GM18505 (cell line): Measurements from ENCODE around the gene RRBP1.

Experiments
- ATAC-seq: cut with Tn5 transposase; IDR thresholded peaks from one replicate; pipeline ENCODE4 v1.9.1; 2021; ENCODE audit not compliant: unreplicated experiment
- POLR2A ChIP-seq: IDR thresholded peaks from 4 replicates; pipeline ENCODE4 v1.6.1; 2011; ENCODE audit warnings: borderline replicate concordance; ENCODE audit not compliant: insufficient read depth, insufficient read length; ENCODE audit errors: extremely low read depth

RRBP1 gene

DNA sequence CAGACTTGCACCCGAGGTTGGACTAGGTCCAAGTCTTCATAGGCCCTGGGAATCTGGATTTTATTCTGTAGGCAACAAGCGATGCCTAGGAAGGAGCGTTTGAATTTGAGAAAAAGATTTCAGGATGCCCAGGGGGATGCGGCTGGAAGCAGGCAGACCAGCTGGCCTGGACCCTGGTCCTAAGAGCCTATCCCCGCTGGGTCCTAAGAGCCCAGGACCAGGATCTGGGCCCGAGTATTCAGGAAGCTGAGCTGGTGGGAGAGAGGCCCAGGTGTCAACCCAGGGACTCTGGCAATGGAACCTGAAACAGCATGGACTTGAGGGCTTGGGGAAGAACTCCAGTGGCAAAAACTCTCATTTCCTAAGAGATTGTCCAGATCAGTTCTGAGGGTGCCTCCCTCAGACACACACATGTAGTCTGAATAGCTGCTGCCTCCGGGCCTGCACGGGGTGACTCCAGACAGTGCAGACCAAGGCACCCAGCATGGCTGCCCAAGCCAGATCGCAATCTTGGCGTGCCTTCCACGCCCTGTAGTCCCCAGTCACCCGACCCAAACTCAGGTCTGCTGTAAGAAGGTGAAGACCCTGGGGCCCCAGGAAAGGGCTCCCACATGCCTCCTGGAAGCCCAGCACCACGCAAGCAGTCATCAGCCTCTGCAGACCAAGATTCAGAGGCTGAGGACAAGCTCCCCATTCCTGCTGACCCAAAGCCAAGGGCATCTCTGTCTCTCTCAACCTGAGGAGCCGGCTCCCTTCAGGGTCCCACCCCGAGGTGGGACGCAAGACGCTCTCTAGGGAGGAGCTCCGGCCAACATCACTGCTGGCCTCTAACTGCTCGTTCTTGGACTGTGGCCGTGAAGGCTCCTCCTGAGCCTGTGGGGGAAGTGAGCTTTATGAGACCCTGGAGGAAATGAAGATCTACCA, 34.4 kb downstream of the RRBP1 start:
- no peak for ATAC-seq
- no peak for TF ChIP-seq POLR2A

DNA sequence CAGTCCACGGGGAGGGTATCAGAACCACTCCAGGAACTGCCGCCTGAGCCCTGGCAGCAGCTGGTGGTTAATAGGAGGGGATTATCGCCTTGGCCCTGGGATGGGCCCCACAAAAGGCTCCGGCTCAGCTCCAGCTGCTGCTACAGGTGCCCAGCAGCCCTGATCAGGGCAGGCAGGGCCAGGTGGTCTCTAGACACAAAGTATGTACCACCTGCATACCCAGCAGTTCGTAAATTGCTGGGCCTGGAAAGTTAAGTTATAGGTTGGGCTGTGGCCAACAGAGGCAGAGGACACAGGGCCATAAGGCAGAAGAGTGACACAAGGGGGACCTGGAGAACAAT, 35.1 kb downstream of the RRBP1 start:
- no peak for ATAC-seq

DNA sequence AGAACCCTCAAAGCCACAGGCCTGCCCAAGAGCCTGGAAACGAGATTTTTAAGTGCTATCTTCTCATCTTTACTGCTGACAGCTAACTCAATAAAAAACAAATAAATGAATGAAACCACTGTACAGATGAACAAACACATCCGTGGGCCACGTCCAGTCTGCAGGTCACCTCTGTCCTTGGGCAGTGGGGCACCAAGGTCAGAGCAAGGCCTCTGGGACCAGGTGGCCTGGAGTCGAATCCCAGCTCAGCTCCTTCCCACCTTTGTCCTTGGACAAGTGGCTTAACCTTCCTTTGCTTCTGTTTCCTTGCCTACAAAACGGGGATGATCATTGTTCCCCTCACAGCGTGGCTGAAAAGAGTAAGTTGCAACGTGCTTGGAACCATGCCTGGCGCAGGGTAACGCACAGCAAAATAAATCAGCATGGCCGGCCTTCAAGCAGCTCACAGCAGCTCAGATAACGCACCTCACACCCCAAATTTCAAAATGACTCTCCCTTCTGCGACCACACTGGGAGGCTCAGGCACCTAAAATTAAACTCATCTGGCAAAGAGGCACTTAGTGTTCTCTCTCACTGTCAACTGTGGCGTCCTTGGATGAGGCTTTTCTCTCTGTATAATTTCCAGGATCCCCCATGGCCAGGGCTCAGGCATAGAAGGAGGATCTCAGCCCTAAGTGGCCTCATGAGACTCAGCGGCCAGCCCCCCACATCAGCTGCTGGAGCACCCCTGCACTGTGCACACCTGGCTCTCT, 35.7 kb downstream of the RRBP1 start:
- no peak for ATAC-seq
- no peak for TF ChIP-seq POLR2A

More for the DNA sequence above, 35.1 kb downstream of the RRBP1 start:
- TF ChIP-seq POLR2A: no peak

DNA sequence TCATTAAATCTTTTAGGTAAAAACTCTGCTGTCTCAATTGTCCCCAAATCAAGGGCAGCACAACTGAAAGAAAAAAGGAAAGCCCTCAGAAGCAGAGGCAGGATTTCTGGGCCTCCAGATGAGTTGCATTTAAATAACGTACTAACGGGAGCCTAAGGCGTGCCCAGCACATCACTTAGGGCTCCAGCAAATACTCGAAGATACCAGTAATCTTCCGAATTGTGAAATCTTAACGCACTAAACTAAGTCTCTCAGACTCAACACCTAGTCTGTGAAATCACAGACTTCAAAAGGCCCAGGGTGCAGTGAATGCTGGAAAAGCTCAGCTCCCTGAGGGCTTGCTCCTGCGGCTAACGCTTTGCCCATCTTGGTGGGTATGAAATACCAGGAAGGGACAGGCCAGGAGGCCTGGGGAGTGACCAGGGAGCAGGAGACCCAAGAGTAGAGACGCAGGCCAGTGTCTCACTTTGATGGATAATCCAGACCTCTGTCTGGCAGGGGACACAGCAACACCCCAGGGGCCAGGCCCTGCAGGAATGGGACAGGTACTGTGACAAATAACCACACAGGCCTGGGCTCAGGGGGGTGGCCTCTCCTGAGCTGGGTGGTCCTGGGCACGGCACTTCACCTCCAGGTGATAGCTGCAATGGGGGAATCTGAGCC, 36.4 kb downstream of the RRBP1 start:
- TF ChIP-seq POLR2A: no peak
- no peak for ATAC-seq

DNA sequence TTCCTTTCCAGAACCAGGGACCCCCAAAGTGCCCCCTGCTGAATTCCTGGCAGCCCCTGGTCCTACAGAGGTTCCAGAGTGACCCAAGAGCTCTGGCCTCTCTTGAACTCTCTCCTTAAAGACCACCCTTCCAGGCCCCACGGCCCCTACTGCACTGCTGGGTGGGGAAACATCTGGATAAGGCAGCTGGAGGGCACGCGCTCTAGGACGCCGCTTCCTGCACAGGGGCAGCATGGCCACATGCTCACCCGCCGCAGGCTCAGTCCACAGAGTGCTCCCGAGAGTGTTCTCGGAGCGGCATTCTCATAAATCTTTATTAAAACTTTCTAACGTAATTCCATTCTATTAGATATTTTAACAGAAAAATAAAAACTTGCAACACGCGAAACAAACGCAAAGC, 37.0 kb downstream of the RRBP1 start:
- ATAC-seq: no peak
- no peak for TF ChIP-seq POLR2A

DNA sequence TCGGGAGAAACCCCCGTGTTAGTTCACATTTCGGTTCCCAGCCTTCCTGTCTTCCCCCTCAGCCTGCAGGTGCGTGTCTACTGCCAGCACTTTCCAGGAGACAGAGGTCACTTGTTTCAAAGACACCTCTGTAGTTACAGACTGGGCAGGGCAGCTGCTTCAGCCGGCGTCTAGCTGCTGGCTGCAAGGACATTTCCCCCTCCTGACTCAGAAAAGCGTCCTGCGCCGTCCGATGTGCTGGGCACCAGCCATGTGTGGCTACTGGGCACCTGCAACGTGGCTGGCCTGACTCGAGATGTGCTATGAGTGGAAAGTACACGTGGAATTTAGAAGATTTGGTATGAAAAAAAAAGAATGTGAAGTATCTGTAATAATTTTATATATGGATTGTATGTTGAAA, 37.6 kb downstream of the RRBP1 start:
- no peak for TF ChIP-seq POLR2A
- no peak for ATAC-seq

DNA sequence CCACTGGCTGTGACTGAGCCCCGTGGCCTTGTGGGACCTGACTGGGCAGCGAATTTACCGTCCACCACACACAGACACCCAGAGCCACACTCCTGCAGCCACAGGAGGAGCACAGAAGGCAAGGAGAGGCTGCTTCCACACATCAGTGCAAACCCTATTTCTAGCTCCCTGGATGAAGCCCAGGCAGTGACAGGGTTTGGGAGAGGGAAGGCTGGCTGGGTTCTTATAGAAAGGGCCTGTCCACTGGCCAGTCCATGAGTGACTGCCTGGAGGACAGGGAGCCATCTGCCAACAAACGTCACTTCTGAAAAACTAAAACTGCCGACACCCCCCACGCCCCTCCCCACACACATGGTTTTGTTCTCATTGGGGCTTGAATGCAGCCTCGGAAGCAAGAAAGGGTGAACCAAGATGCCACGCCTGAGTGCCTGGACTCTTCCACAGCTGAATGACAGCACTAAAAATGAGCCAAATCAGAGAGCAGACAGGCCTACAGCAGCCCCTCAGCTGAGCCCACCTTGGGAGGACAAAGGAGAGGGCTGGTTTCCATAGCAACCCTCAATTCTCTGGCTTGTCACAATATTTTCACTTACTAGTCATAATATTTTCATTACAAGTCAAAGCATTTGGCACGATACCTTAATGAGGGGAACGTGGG, 38.4 kb downstream of the RRBP1 start:
- no peak for TF ChIP-seq POLR2A
- no peak for ATAC-seq

DNA sequence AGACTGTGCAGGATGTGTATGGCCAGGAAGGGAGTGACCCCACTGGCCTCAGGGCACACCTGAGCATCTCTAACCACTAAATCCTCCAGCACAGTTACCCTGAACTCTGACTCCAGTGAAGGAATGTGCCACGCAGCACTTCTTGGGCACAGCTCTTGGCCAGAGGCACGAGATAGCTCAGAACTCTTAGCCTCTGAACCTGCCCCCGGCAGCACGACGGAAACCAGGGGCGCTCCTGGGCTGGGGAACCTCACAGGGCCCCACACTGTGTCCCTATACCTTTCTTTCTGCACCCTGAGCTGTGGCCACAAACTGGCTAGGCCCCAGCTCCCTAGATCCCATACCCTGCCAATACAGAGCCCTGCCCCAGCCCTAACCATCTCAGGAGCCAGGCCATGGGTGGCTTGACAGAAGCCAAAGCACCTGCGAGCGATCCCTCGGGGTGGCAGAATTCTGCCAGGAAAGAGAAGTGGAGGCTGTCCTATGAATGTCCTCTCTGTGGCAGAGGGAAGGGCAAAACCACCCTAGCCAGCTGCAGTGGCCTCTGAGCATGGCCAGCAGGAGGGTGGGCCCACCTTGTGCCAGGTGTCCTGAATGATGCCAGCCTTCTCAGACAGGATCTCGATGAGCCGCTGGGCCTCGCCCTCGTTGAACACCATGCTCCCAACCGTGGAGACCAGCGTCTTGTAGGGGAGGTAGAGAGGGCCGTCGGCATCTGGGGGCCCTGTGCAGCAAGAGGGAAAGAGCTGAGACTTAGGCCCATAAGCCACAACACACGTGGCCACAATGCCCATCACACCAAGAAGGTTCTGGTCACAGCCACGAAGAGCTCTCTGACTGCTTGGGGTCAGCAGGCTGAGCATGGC, 39.4 kb downstream of the RRBP1 start:
- no peak for ATAC-seq
- no peak for TF ChIP-seq POLR2A

DNA sequence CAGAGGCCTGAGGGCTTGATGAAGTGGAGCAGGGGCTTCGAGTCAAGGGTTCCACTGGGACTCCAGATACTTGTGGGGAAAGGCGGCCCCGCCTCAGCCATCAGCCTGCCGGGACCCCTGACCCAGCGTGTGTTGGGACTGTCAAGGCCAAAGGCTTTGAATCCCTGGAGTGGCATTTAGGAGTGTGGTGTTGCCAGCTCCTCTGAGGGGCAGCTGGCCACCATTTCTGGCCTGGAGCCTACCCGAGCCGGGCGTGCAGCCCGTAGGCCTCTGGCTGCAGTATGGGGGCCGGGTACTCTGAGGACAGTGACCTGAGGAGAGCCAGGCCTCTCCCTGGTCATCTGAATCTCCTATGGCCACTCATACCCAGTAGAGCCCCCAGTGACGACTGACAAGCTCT, 40.0 kb downstream of the RRBP1 start:
- no peak for ATAC-seq
- no peak for TF ChIP-seq POLR2A

DNA sequence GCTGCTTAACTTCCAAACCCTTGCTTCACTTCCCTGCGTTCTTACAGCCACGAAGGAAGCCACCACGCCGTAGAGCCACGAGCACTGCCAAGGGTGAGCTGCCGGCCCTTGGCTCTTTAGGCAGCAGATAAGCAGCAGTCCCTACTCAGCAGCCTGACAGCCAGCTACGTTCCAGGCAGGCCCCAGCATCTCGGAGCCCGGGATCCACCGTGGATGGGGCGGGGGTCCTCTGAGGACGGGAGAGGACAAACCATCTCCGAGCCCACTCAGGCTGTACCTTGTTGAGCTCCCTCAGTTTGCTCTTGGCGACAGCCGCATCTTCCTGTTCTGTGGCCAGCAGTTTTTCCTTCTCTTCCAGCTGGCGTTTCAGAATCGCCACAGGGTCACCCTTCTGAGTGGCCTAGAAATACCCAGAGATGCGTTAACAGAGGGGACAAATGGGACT, 40.5 kb downstream of the RRBP1 start:
- no peak for TF ChIP-seq POLR2A
- no peak for ATAC-seq

DNA sequence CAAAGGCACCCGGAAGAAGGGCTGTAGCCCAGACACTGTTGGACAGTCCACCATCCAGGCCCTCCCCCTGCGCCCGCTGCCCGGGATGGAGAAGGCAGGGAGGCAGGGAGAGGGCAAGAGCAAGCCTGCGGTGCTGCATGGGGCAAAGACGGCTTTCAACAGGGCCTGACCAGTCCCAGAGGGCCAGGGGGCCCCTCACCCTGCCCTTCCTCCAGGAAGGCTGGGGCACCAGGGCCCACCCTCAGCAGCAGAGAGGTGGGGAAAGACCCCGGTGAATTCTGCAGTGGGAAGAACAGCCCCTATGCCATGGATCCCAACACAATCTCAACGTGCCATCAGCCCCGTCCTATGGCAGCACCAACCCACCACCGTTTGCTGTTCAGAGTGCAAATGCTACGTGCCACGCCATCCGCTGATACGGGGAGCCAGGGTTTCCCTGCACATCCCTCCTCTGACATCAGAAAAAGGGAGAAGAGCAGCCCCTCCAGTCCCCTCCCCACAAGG, 41.1 kb downstream of the RRBP1 start:
- no peak for ATAC-seq
- TF ChIP-seq POLR2A: no peak
